LNCAP (cell line): ENCODE measurements around the gene ITM2B.

ENCODE experiments used
- TF ChIP-seq, protein P1 (sequence below): fragments of 450-650 bp; IDR thresholded peaks from 2 replicates; pipeline ENCODE4 v1.5.1; 2017; ENCODE audit warnings: mild to moderate bottlenecking

Gene ITM2B

DNA sequence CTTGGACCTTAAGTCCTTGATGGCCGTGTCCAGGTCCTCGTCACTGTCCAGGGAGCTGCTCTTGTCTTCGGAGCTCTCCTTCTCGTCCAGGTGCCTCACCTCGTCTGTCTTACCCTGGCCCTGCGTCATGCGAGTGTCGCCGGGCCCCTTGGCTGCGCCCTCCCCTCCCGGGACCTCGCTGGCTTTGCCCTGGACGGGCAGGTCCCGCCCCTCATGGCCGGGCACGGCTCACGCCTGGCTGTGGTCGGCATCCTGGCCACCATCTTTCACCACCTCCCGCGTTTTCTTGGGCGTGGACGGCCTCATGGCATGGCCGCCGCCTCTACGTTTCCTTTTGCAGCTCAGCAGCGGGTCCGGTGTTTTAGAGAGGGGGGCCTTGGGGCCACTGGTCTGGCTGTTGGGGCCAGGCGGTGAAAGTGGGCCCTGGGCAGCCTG lies 85.4 kb downstream of the ITM2B start:
- TF ChIP-seq, protein P1, sequence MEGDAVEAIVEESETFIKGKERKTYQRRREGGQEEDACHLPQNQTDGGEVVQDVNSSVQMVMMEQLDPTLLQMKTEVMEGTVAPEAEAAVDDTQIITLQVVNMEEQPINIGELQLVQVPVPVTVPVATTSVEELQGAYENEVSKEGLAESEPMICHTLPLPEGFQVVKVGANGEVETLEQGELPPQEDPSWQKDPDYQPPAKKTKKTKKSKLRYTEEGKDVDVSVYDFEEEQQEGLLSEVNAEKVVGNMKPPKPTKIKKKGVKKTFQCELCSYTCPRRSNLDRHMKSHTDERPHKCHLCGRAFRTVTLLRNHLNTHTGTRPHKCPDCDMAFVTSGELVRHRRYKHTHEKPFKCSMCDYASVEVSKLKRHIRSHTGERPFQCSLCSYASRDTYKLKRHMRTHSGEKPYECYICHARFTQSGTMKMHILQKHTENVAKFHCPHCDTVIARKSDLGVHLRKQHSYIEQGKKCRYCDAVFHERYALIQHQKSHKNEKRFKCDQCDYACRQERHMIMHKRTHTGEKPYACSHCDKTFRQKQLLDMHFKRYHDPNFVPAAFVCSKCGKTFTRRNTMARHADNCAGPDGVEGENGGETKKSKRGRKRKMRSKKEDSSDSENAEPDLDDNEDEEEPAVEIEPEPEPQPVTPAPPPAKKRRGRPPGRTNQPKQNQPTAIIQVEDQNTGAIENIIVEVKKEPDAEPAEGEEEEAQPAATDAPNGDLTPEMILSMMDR: no peak

DNA sequence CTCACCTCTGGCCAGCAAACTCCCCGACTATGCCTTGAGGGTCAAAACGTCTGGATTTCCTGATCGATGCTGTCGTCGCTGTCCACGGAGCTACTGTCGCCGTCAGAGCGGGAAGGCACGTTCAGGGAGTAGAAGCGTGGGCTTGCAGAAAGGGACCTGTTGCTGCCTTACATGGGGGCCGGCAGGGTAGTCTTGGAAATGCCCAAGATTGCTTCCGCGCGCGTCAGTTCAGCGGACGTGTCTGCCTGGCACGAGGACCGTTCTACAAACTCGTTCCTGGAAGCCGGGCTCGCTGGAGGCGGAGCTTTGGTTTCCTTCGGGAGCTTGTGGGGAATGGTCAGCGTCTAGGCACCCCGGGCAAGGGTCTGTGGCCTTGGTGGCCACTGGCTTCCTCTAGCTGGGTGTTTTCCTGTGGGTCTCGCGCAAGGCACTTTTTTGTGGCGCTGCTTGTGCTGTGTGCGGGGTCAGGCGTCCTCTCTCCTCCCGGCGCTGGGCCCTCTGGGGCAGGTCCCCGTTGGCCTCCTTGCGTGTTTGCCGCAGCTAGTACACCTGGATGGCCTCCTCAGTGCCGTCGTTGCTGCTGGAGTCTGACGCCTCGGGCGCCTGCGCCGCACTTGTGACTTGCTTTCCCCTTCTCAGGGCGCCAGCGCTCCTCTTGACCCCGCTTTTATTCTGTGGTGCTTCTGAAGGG lies 86.0 kb downstream of the ITM2B start:
- TF ChIP-seq, protein P1: no peak
